K562 (cell line): ENCODE results near the gene P2RY13. TPM values are rescaled to one million over a fixed set of nuclear protein-coding genes. Genes with fewer than 3 reads are reported as not detected.

Experiments used
- ATAC-seq: fragments of 200-7000 bp; cut with Tn5 transposase; 3 replicates; pipeline ENCODE4 v1.9.1; 2020; ENCODE audit warnings: moderate library complexity
- Bru-seq: library from RNA; stranded (reverse); fragments of 400-500 nt; gene quantifications from one replicate; lab custom pipeline; 2021; lab: Mats Ljungman, UMichigan
- BruChase-seq, 2 experiments: library from RNA; stranded (reverse); fragments of 400-500 nt; gene quantifications; one replicate each; lab custom pipeline; 2021; lab: Mats Ljungman, UMichigan
- BruUV-seq: library from RNA; stranded (reverse); fragments of 400-500 nt; replicated peaks from 2 replicates; lab custom pipeline; 2021; lab: Mats Ljungman, UMichigan
- CTCF ChIA-PET: fragments of 300-600 bp; formaldehyde crosslinking; extraction: SDS; loops from one replicate; lab custom pipeline; 2021; ENCODE audit warnings: low intra/inter-chr PET ratio; lab: Yijun Ruan, JAX
- POLR2A ChIA-PET: fragments of 300-600, 350-650 bp; sonication (Branson Sonifier 250); formaldehyde crosslinking; extraction: SDS; loops from one replicate; lab custom pipeline; 2021; ENCODE audit warnings: antibody characterized with exemption, inconsistent platforms; lab: Yijun Ruan, JAX
- DNase-seq, 4 experiments: peaks; one replicate each; pipeline versions ENCODE4 v3.0.0 to v3.0.0-alpha.2; 2011 to 2018; ENCODE audit warnings: low spot score in 3 of 4, mixed read lengths in 3 of 4; ENCODE audit errors: extremely low read depth in 1 of 4
- FAIRE-seq: peaks from 2 replicates; lab custom pipeline; 2011; peaks lifted over from hg19 to GRCh38; lab: Jason Lieb, UNC
- H2AFZ ChIP-seq: 2 replicates; pipeline ENCODE4 v1.6.0; 2011; ENCODE audit warnings: low read depth, low read length, control low read depth, inconsistent platforms
- H3K27ac ChIP-seq: fragments of 200-600 bp; 3 replicates; pipeline ENCODE4 v1.8.0; 2011; ENCODE audit warnings: low read depth, mild to moderate bottlenecking, control low read depth, inconsistent platforms, low read length, moderate library complexity, mixed read lengths; ENCODE audit errors: extremely low read depth
- H3K27me3 ChIP-seq, 2 experiments: fragments of 300-600 bp in 1 of 2; 2 replicates in 1 of 2; 3 replicates in 1 of 2; pipeline versions ENCODE4 v1.6.0 to v1.8.0; 2011; ENCODE audit warnings: inconsistent platforms in 2 of 2, low read length in 2 of 2, mild to moderate bottlenecking in 1 of 2, mixed read lengths in 1 of 2, moderate library complexity in 1 of 2; ENCODE audit not compliant: control insufficient read depth in 2 of 2, insufficient read depth in 2 of 2
- H3K36me3 ChIP-seq: fragments of 300-600 bp; 3 replicates; pipeline ENCODE4 v1.8.0; 2011; ENCODE audit warnings: mild to moderate bottlenecking, low read length, inconsistent platforms; ENCODE audit not compliant: control insufficient read depth, insufficient read depth
- H3K4me1 ChIP-seq, 2 experiments: fragments of 200-600 bp in 1 of 2; replicated peaks in 1 of 2; 2 replicates in 1 of 2; 3 replicates in 1 of 2; pipeline versions ENCODE4 v1.5.1 to v1.8.0; 2011; ENCODE audit warnings: inconsistent platforms in 2 of 2, low read length in 2 of 2, mild to moderate bottlenecking in 1 of 2, mixed read lengths in 1 of 2, moderate library complexity in 1 of 2; ENCODE audit not compliant: control insufficient read depth in 2 of 2, insufficient read depth in 2 of 2
- H3K4me2 ChIP-seq: 2 replicates; pipeline ENCODE4 v1.6.1; 2011; ENCODE audit warnings: low read length, control low read depth, inconsistent platforms, mixed read lengths; ENCODE audit not compliant: insufficient read depth
- H3K4me3 ChIP-seq: fragments of 200-600 bp; sonication (generic), shearing (Covaris generic); 2 replicates; pipeline ENCODE4 v1.5.1; 2016; ENCODE audit warnings: control low read depth, inconsistent platforms
- H3K79me2 ChIP-seq: fragments of 200-600 bp; 3 replicates; pipeline ENCODE4 v1.8.0; 2011; ENCODE audit warnings: low read length, inconsistent platforms; ENCODE audit not compliant: control insufficient read depth, insufficient read depth
- H3K9ac ChIP-seq, 2 experiments: 2 replicates each; pipeline versions ENCODE4 v1.6.0 to v1.6.1; 2011; ENCODE audit warnings: low read depth in 2 of 2, low read length in 2 of 2, control low read depth in 1 of 2, inconsistent platforms in 1 of 2, mild to moderate bottlenecking in 1 of 2, mixed read lengths in 1 of 2; ENCODE audit not compliant: insufficient read depth in 1 of 2
- H3K9me1 ChIP-seq: one replicate; pipeline ENCODE4 v1.6.0; 2011; ENCODE audit warnings: inconsistent platforms, mild to moderate bottlenecking, low read length, moderate library complexity; ENCODE audit not compliant: control insufficient read depth, insufficient read depth
- H3K9me3 ChIP-seq: replicated peaks from 2 replicates; pipeline ENCODE4 v1.5.1; 2011; ENCODE audit warnings: low read depth, low read length, inconsistent platforms; ENCODE audit not compliant: control insufficient read depth, insufficient read depth
- H4K20me1 ChIP-seq: replicated peaks from 2 replicates; pipeline ENCODE4 v1.6.1; 2011; ENCODE audit warnings: low read length, inconsistent platforms, mixed read lengths; ENCODE audit not compliant: control insufficient read depth, insufficient read depth
- ETV1 ChIP-seq: fragments of 450-650 bp; conservative IDR thresholded peaks from 2 replicates; pipeline ENCODE4 v1.6.1; 2016; ENCODE audit warnings: missing genetic modification characterization, control low read depth, low read depth, missing compliant biosample characterization
- LCOR ChIP-seq: sonication (generic); formaldehyde crosslinking; IDR thresholded peaks from 2 replicates; pipeline ENCODE4 v1.8.0; 2022; ENCODE audit warnings: mild to moderate bottlenecking, missing genetic modification reagents
- MED1 ChIP-seq: sonication (generic); formaldehyde crosslinking; IDR thresholded peaks from 2 replicates; pipeline ENCODE4 v1.8.1; 2023; ENCODE audit warnings: missing genetic modification reagents, borderline replicate concordance
- NONO ChIP-seq, 2 experiments: fragments of 200-400 bp in 1 of 2; fragments of 450-650 bp in 1 of 2; formaldehyde crosslinking in 1 of 2; IDR thresholded peaks; 2 replicates each; pipeline ENCODE4 v1.6.1; 2017; ENCODE audit warnings: low read depth in 2 of 2, mild to moderate bottlenecking in 2 of 2, moderate library complexity in 2 of 2, low read length in 1 of 2
- POLR2H ChIP-seq: IDR thresholded peaks from 2 replicates; pipeline ENCODE4 v1.6.1; 2016; ENCODE audit warnings: missing genetic modification characterization, low read depth, mild to moderate bottlenecking, control low read depth, missing compliant biosample characterization, moderate library complexity
- TBP ChIP-seq: optimal IDR thresholded peaks from 2 replicates; pipeline ENCODE3; 2011; ENCODE audit warnings: low read depth, low read length, improper control_type of control experiment
- WGBS: fragments of 100-300 bp; shearing (Covaris generic); methylation state at CpG from one replicate; pipeline ENCODE4 v1.1.6; 2016; ENCODE audit warnings: low coverage, mixed read lengths; ENCODE audit not compliant: insufficient coverage; ENCODE audit errors: missing lambda C conversion rate; 5-methylcytosine and 5-hydroxymethylcytosine counted together
- in situ Hi-C: fragments of 300-500 bp; cut with MboI; formaldehyde crosslinking; loops from 4 replicates; pipeline ENCODE4 v1.15.0; 2018; ENCODE audit warnings: inconsistent platforms, mixed read lengths
- intact Hi-C: fragments of 100-400 bp; cut with micrococcal nuclease; formaldehyde crosslinking; loops from 2 replicates; pipeline ENCODE4 v1.14.2; 2022
- long read RNA-seq, 3 experiments: library from polyadenylated mRNA in 2 of 3; library from RNA in 1 of 3; unstranded in 2 of 3; stranded (forward) in 1 of 3; transcript quantifications; one replicate each; pipeline ENCODE4 v2.0.0, GENCODE V29; 2019 to 2022
- polyA minus RNA-seq, 3 experiments: library from RNA; depleted of rRNA, polyadenylated mRNA; stranded (reverse); fragments of >200 nt; gene quantifications; 2 replicates each; pipeline ENCODE4 v1.2.3, GENCODE V29; 2011
- polyA plus RNA-seq, 8 experiments: library from polyadenylated mRNA; depleted of rRNA in 4 of 8; stranded (reverse) in 5 of 8; unstranded in 3 of 8; fragments of >200 nt; fragmentation: Nextera tagmentation in 2 of 8; fragmentation: Illumina TruSeq in 1 of 8; extraction: Ambion mirVana in 2 of 8; extraction: Trizol in 1 of 8; gene quantifications; 2 replicates each; pipeline versions ENCODE4 v1.2.1 to v1.2.3, GENCODE V29; 2011 to 2014; ENCODE audit warnings: inconsistent platforms in 1 of 8, missing spikeins in 1 of 8
- total RNA-seq, 7 experiments: library from RNA; depleted of rRNA in 6 of 7; stranded (reverse); fragments of >200 nt in 6 of 7; fragmentation: Illumina TruSeq in 2 of 7; extraction: Trizol in 2 of 7; gene quantifications; 2 replicates each; pipeline versions ENCODE4 v1.2.1 to v1.2.3, GENCODE V29; 2011 to 2021; ENCODE audit warnings: low replicate concordance in 1 of 7
- TF ChIP-seq, protein P1 (sequence below), 3 experiments: fragments of 200-800 bp in 1 of 3; sonication (Bioruptor generic) in 1 of 3; sonication (generic) in 1 of 3; formaldehyde crosslinking in 1 of 3; IDR thresholded peaks; 2 replicates each; pipeline versions ENCODE4 v1.6.1 to v1.8.0; 2016 to 2022; ENCODE audit warnings: mild to moderate bottlenecking in 2 of 3, missing compliant biosample characterization in 2 of 3, missing genetic modification characterization in 2 of 3, missing genetic modification reagents in 1 of 3

P2RY13 gene
- total RNA-seq (2011; cell fraction: chromatin; rRNA removed; ENCODE audit: low replicate concordance) = not detected in 2 replicates
- total RNA-seq (2011; cell fraction: nucleolus; rRNA removed) = not detected in 2 replicates
- total RNA-seq (2011; cell fraction: nucleoplasm; rRNA removed) = not detected in 2 replicates
- total RNA-seq (2014; rRNA removed) (not detected in 2 replicates), total RNA-seq (2014; rRNA removed; fragmentation: Illumina TruSeq; extraction: Trizol) (not detected in 2 replicates), total RNA-seq (2015; rRNA removed; fragmentation: Illumina TruSeq; extraction: Trizol) (not detected in 2 replicates), total RNA-seq (2021) (not detected in 2 replicates), polyA plus RNA-seq (2011; rRNA removed) (not detected in 2 replicates), polyA plus RNA-seq (2014; fragmentation: Illumina TruSeq; extraction: Trizol) (not detected in 2 replicates), polyA plus RNA-seq (2014; fragmentation: Nextera tagmentation; extraction: Ambion mirVana) (not detected), polyA plus RNA-seq (2014; rRNA removed) (not detected in 2 replicates), polyA minus RNA-seq (2011; rRNA and poly(A)+ RNA removed) (not detected in 2 replicates), Bru-seq, nascent RNA (not detected), BruChase-seq, experiment 1, labeled RNA remaining after a 2-hour chase (not detected), BruChase-seq, experiment 2, labeled RNA remaining after a 6-hour chase (not detected)
- not detected in 2 replicates for polyA plus RNA-seq (2011; cell fraction: cytosol; rRNA removed)
- polyA plus RNA-seq (2011; cell fraction: nucleus; rRNA removed) = not detected in 2 replicates
- polyA plus RNA-seq (2012) = not detected in 2 replicates
- not detected in 2 replicates for polyA minus RNA-seq (2011; cell fraction: cytosol; rRNA and poly(A)+ RNA removed)
- not detected in 2 replicates for polyA minus RNA-seq (2011; cell fraction: nucleus; rRNA and poly(A)+ RNA removed)
- long read RNA-seq, experiment 1 = 0 reads
- long read RNA-seq, experiment 2 = 0 reads
- long read RNA-seq, experiment 3 = 0 reads

DNA sequence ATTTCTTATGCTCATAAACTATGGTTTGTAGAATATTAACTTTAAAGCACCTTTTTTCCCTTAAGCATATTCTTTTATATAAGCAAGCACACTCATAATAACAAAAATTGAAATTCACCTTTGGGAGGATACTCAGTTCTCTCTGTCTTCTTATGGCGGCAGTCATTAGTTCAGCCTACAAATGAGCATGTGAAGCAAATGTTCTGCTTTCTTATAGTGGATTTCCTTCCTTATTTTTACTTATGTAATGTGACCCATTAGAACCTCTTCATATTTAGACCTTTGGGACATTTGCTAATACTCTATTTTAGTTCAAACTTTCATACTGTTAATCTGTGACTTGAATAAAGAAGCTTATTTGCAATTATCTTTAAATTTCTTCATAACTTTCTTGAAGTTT, at the start of gene P2RY13:
TSS of gene P2RY13 (minus strand) at position 187 of the 400 bp plus-strand sequence. CDS start at position 166, 21 bp downstream.
- Histone ChIP-seq H4K20me1 (no peaks in the 10 kb centered on the region), H3K9me1 (no peaks in the 10 kb centered on the region), H3K36me3 (no peaks in the 10 kb centered on the region), H3K4me3 (no peak within 1 kb of the TSS), H3K27me3 (no peaks in the 10 kb centered on the region; a peak in 1 of 5 replicates), H3K9ac (no peak within 1 kb of the TSS), H2AFZ (no peak within 1 kb of the TSS), H3K9me3 (no peaks in the 10 kb centered on the region), H3K4me2 (no peak within 1 kb of the TSS), H3K4me1 (no peaks in the 10 kb centered on the region), H3K27ac (no peak within 1 kb of the TSS), H3K79me2 (no peaks in the 10 kb centered on the region)
- no TSS peak for BruUV-seq
- ChIA-PET POLR2A (interaction anchor here (0.6 kb wide), 2 partner anchors 338 to 869 kb away, joined by 3 read pairs; no protein-coding TSS in a partner anchor), CTCF (no interaction called here)
- in situ Hi-C loops (no loop called here), intact Hi-C loops (no loop called here)
- FAIRE-seq (no peak), ATAC-seq (no peak), DNase-seq (no peak)
- 0% methylated on average over 1 of the region's 1 CpG for WGBS
- TF ChIP-seq ETV1 (tag) (no peak), MED1 (CRISPR knock-in tag) (no peak), NONO (IDR thresholded peaks at IDR 0.05; ENCODE audit: low read depth in 2 of 2, low read length in 1 of 2) (no peak), LCOR (CRISPR knock-in tag) (no peak), TBP (no peak), POLR2H (tag) (no peak)
- TF ChIP-seq, protein P1, sequence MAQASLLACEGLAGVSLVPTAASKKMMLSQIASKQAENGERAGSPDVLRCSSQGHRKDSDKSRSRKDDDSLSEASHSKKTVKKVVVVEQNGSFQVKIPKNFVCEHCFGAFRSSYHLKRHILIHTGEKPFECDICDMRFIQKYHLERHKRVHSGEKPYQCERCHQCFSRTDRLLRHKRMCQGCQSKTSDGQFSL (CRISPR knock-in tag; IDR thresholded peaks at IDR 0.05) = no peak
- TF ChIP-seq, protein P1 (tag; IDR thresholded peaks at IDR 0.05) = no peak
